Measurements from ENCODE around the gene OSBPL7.
"Not testable (repeated sequence)": the region's sequence is repeated elsewhere in the genome, so short reads cannot be mapped to it uniquely, and the experiment has no call there.

The OSBPL7 gene

GRCh38 chr17:47774331-47774730 is 47.3 kb downstream of the OSBPL7 start:
- Histone ChIP-seq H3K4me1 (ENCODE audit: control insufficient read depth, low read length) (no peaks in the 10 kb centered on the region), H3K27me3 (ENCODE audit: control insufficient read depth, low read length) (no peaks in the 10 kb centered on the region; the same call in 1 of the 2 replicates), H3K36me3 (ENCODE audit: control insufficient read depth, low read length) (no peaks in the 10 kb centered on the region), H3K4me3 (ENCODE audit: low read length) (no peak overlapping the region), H3K4me2 (ENCODE audit: low read length) (no peak overlapping the region), H3K79me2 (ENCODE audit: control insufficient read depth, low read length) (no peaks in the 10 kb centered on the region), H3K9me2 (replicated peaks; ENCODE audit: control insufficient read depth, low read length) (no peaks in the 10 kb centered on the region), H3K9me3 (ENCODE audit: control insufficient read depth, insufficient read depth, low read length) (no peaks in the 10 kb centered on the region), H4K20me1 (ENCODE audit: control insufficient read depth, insufficient read depth, low read depth, low read length) (no peaks in the 10 kb centered on the region), H3F3A (ENCODE audit: control insufficient read depth, insufficient read depth) (no peaks in the 10 kb centered on the region), H3K27ac (ENCODE audit: low read depth, low read length) (no peak overlapping the region)
- TF ChIP-seq EZH2phosphoT487 (IDR thresholded peaks at IDR 0.05; ENCODE audit: borderline replicate concordance, low read length) = no peak
- TF ChIP-seq, protein P1, sequence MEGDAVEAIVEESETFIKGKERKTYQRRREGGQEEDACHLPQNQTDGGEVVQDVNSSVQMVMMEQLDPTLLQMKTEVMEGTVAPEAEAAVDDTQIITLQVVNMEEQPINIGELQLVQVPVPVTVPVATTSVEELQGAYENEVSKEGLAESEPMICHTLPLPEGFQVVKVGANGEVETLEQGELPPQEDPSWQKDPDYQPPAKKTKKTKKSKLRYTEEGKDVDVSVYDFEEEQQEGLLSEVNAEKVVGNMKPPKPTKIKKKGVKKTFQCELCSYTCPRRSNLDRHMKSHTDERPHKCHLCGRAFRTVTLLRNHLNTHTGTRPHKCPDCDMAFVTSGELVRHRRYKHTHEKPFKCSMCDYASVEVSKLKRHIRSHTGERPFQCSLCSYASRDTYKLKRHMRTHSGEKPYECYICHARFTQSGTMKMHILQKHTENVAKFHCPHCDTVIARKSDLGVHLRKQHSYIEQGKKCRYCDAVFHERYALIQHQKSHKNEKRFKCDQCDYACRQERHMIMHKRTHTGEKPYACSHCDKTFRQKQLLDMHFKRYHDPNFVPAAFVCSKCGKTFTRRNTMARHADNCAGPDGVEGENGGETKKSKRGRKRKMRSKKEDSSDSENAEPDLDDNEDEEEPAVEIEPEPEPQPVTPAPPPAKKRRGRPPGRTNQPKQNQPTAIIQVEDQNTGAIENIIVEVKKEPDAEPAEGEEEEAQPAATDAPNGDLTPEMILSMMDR (IDR thresholded peaks at IDR 0.05; ENCODE audit: low read depth, low read length, poor library complexity, severe bottlenecking) = no peak

- not testable (repeated sequence) for H3K9me2 ChIP-seq (replicated peaks; ENCODE audit: control insufficient read depth, low read length); H3K36me3 ChIP-seq (ENCODE audit: control insufficient read depth, low read length); H3K4me3 ChIP-seq (ENCODE audit: low read length); H3K9me3 ChIP-seq (ENCODE audit: control insufficient read depth, insufficient read depth, low read length); H3F3A ChIP-seq (ENCODE audit: control insufficient read depth, insufficient read depth); H3K27me3 ChIP-seq (ENCODE audit: control insufficient read depth, low read length); H3K4me1 ChIP-seq (ENCODE audit: control insufficient read depth, low read length); H3K4me2 ChIP-seq (ENCODE audit: low read length); H3K79me2 ChIP-seq (ENCODE audit: control insufficient read depth, low read length); H3K27ac ChIP-seq (ENCODE audit: low read depth, low read length); H4K20me1 ChIP-seq (ENCODE audit: control insufficient read depth, insufficient read depth, low read depth, low read length)
Measured at GRCh38 chr17:47773649-47774048, 47.9 kb downstream of the OSBPL7 start.

DNA sequence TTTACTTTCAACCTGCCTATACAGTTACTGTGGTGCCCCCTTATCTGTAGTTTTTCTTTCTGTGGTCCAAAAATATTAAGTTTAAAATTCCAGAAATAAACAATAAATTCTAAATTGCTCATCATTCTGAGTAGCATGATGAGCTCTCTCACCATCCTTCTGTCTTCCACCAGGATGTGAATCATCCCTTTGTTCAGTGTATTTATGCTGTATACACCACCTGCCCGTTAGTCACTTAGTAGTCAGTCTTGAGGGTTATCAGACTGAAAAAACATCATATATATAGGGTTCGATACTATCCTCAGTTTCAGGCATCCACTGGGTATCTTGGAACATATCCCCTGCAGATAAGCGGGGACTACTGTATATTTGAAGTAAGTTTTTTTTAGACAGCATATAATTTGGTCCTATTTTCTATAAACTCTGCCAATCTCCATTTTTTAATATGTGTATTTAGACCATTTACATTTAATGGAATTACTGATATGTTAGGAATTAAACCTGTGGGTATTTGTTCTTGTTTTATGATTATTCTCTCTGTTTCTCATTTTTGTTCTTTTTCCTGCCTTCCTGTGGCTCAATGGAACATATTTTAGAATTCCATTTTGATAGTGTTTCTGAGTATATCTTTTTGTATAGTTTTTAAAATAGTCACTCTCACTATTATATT is 57.5 kb downstream of the OSBPL7 start:
- Histone ChIP-seq H3K79me2 (ENCODE audit: control insufficient read depth, low read length) (no peaks in the 10 kb centered on the region), H4K20me1 (ENCODE audit: control insufficient read depth, insufficient read depth, low read depth, low read length) (no peaks in the 10 kb centered on the region), H3K27ac (ENCODE audit: low read depth, low read length) (no peak overlapping the region), H3K4me2 (ENCODE audit: low read length) (no peak overlapping the region), H3F3A (ENCODE audit: control insufficient read depth, insufficient read depth) (no peaks in the 10 kb centered on the region), H3K36me3 (ENCODE audit: control insufficient read depth, low read length) (no peaks in the 10 kb centered on the region), H3K27me3 (ENCODE audit: control insufficient read depth, low read length) (no peaks in the 10 kb centered on the region; the same call in 1 of the 2 replicates), H3K4me3 (ENCODE audit: low read length) (no peak overlapping the region), H3K9me3 (ENCODE audit: control insufficient read depth, insufficient read depth, low read length) (peaks cover 5% of the 10 kb centered on the region), H3K9me2 (replicated peaks; ENCODE audit: control insufficient read depth, low read length) (no peaks in the 10 kb centered on the region), H3K4me1 (ENCODE audit: control insufficient read depth, low read length) (no peaks in the 10 kb centered on the region)
- no peak for TF ChIP-seq EZH2phosphoT487 (IDR thresholded peaks at IDR 0.05; ENCODE audit: borderline replicate concordance, low read length)
- TF ChIP-seq, protein P1 (IDR thresholded peaks at IDR 0.05; ENCODE audit: low read depth, low read length, poor library complexity, severe bottlenecking) = no peak

GRCh38 chr17:47762728-47763127 is 58.9 kb downstream of the OSBPL7 start:
- H3K4me2 ChIP-seq (ENCODE audit: low read length) = no peak overlapping the region
- TF ChIP-seq, protein P1 (IDR thresholded peaks at IDR 0.05; ENCODE audit: low read depth, low read length, poor library complexity, severe bottlenecking) = no peak
- TF ChIP-seq EZH2phosphoT487 (IDR thresholded peaks at IDR 0.05; ENCODE audit: borderline replicate concordance, low read length) = no peak
- no peaks in the 10 kb centered on the region for H3K36me3 ChIP-seq (ENCODE audit: control insufficient read depth, low read length)
- H3K27me3 ChIP-seq (ENCODE audit: control insufficient read depth, low read length) = peaks cover 3% of the 10 kb centered on the region
- no peaks in the 10 kb centered on the region for H3K79me2 ChIP-seq (ENCODE audit: control insufficient read depth, low read length)
- no peaks in the 10 kb centered on the region for H3K4me1 ChIP-seq (ENCODE audit: control insufficient read depth, low read length)
- no peaks in the 10 kb centered on the region for H3K9me2 ChIP-seq (replicated peaks; ENCODE audit: control insufficient read depth, low read length)
- no peaks in the 10 kb centered on the region for H3F3A ChIP-seq (ENCODE audit: control insufficient read depth, insufficient read depth)
- H4K20me1 ChIP-seq (ENCODE audit: control insufficient read depth, insufficient read depth, low read depth, low read length) = no peaks in the 10 kb centered on the region
- no peak overlapping the region for H3K27ac ChIP-seq (ENCODE audit: low read depth, low read length)
- H3K4me3 ChIP-seq (ENCODE audit: low read length) = no peak overlapping the region
- H3K9me3 ChIP-seq (ENCODE audit: control insufficient read depth, insufficient read depth, low read length) = peaks cover 5% of the 10 kb centered on the region

All from DOHH2 (cell line).